GM13976 (cell line): ENCODE results near the gene GNS.
A peak's percentile ranks its signal among the peaks of the same experiment; 100 is the strongest.
"Not testable (repeated sequence)": the region's sequence is repeated elsewhere in the genome, so short reads cannot be mapped to it uniquely, and the experiment has no call there.

ENCODE experiments used
- DNase-seq: peaks from one replicate; pipeline ENCODE4 v3.0.0; 2012; ENCODE audit warnings: low spot score
- CTCF ChIP-seq: IDR thresholded peaks from 2 replicates; pipeline ENCODE4 v1.5.1; 2012; ENCODE audit warnings: borderline replicate concordance, mild to moderate bottlenecking; ENCODE audit not compliant: insufficient read depth; ENCODE audit errors: extremely low read depth, missing control alignments, control extremely low read depth
- in situ Hi-C: fragments of 300-500 bp; cut with MboI; formaldehyde crosslinking; loops from one replicate; pipeline ENCODE4 v1.12.0; 2022; ENCODE audit warnings: low sequenced_read_pairs, mixed read lengths, inconsistent platforms; ENCODE audit not compliant: unreplicated experiment

Gene GNS

GRCh38 chr12:64780531-64781279 lies 21.5 kb upstream of the GNS start:
- in situ Hi-C loops: no loop called here
- TF ChIP-seq CTCF: peak; percentile 4
- peak; percentile 68 for DNase-seq

- DNase-seq: no peak
- in situ Hi-C loops: no loop called here
- no peak for TF ChIP-seq CTCF
Measured at GRCh38 chr12:64780132-64780530, 20.9 kb upstream of the GNS start.

GRCh38 chr12:64779354-64779974 lies 20.3 kb upstream of the GNS start:
- no peak for DNase-seq
- in situ Hi-C loops: no loop called here
- no peak for TF ChIP-seq CTCF

GRCh38 chr12:64775147-64775736 lies 16.0 kb upstream of the GNS start:
- in situ Hi-C loops: not testable (repeated sequence)

GRCh38 chr12:64773386-64773785 lies 14.2 kb upstream of the GNS start:
- DNase-seq: no peak
- in situ Hi-C loops: no loop called here
- no peak for TF ChIP-seq CTCF

More at GRCh38 chr12:64775147-64775736, 16.0 kb upstream of the GNS start:
- DNase-seq: not testable (repeated sequence)

DNA sequence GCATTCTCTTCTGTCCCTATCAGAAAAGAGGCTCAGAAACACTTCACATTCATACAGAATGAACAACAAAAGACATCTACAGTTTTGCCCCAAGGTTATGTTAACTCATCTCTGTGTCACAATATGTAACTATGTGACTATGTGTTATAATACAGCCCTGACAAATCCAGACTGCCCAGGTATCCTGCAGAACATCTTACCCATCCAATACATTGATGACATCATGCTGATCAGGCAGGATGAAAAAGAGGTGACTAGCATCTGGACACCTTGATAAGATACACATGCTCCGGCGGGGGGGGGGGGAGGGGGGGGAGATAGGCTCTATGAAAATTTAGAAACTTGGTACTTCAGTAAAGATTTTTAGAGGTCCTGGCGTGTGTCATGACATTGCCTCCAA lies 8.3 kb upstream of the GNS start:
- no peak for TF ChIP-seq CTCF
- in situ Hi-C loops: no loop called here
- no peak for DNase-seq

GRCh38 chr12:64760808-64761573 lies 1.8 kb upstream of the GNS start:
- DNase-seq: no peak

More at GRCh38 chr12:64760808-64761573, 1.8 kb upstream of the GNS start:
- TF ChIP-seq CTCF: no peak
- in situ Hi-C loops: no loop called here
